CD14-positive monocyte (primary cell): ENCODE results near the gene TEC. TPM values are rescaled to one million over a fixed set of nuclear protein-coding genes. Genes with fewer than 3 reads are reported as not detected.

Source experiments
- DNase-seq, 3 donors: peaks; one replicate each; pipeline ENCODE4 v3.0.0-alpha.2; 2011 to 2022
- H2AFZ ChIP-seq: 2 replicates; pipeline ENCODE4 v1.6.0; 2012; ENCODE audit warnings: mild to moderate bottlenecking, low read depth, low read length, inconsistent platforms; ENCODE audit not compliant: insufficient read depth, poor library complexity, severe bottlenecking
- H3K27ac ChIP-seq, 2 donors: 1 replicate in 1 of 2; 2 replicates in 1 of 2; pipeline ENCODE4 v1.5.1; 2012 to 2013; ENCODE audit warnings: low read length in 2 of 2, control low read depth in 1 of 2, inconsistent platforms in 1 of 2, low read depth in 1 of 2, mild to moderate bottlenecking in 1 of 2
- H3K27me3 ChIP-seq, 2 donors: one replicate each; pipeline versions ENCODE4 v1.6.0 to v1.6.1; 2011 to 2013; ENCODE audit warnings: low read length in 2 of 2; ENCODE audit not compliant: control insufficient read depth in 2 of 2, insufficient read depth in 2 of 2
- H3K36me3 ChIP-seq, 2 donors: replicated peaks in 1 of 2; 1 replicate in 1 of 2; 2 replicates in 1 of 2; pipeline versions ENCODE4 v1.5.1 to v1.6.1; 2012 to 2013; ENCODE audit warnings: low read length in 2 of 2, control low read depth in 1 of 2, inconsistent platforms in 1 of 2, mild to moderate bottlenecking in 1 of 2; ENCODE audit not compliant: insufficient read depth in 2 of 2, control insufficient read depth in 1 of 2
- H3K4me1 ChIP-seq, 2 donors: 1 replicate in 1 of 2; 2 replicates in 1 of 2; pipeline versions ENCODE4 v1.5.1 to v1.6.1; 2012 to 2013; ENCODE audit warnings: low read length in 2 of 2, control low read depth in 1 of 2, inconsistent platforms in 1 of 2, mild to moderate bottlenecking in 1 of 2, moderate library complexity in 1 of 2; ENCODE audit not compliant: insufficient read depth in 2 of 2, control insufficient read depth in 1 of 2
- H3K4me2 ChIP-seq: replicated peaks from 2 replicates; pipeline ENCODE3; 2012; ENCODE audit warnings: low read length, moderate library complexity, mild to moderate bottlenecking; ENCODE audit not compliant: poor library complexity, severe bottlenecking; ENCODE audit errors: extremely low read depth
- H3K4me3 ChIP-seq, 3 experiments: fragments of 200-600 bp in 1 of 3; sonication (generic) in 1 of 3; replicated peaks in 1 of 3; 1 replicate in 2 of 3; 2 replicates in 1 of 3; pipeline ENCODE4 v1.5.1; 2011 to 2013; ENCODE audit warnings: low read length in 3 of 3, mild to moderate bottlenecking in 3 of 3, control low read depth in 2 of 3, low read depth in 2 of 3, inconsistent platforms in 1 of 3, moderate library complexity in 1 of 3
- H3K79me2 ChIP-seq: 2 replicates; pipeline ENCODE4 v1.6.0; 2012; ENCODE audit warnings: mild to moderate bottlenecking, control low read depth, inconsistent platforms, low read length, moderate library complexity; ENCODE audit not compliant: insufficient read depth
- H3K9ac ChIP-seq: 2 replicates; pipeline ENCODE4 v1.6.0; 2017; ENCODE audit warnings: low read length, mild to moderate bottlenecking; ENCODE audit not compliant: insufficient read depth, poor library complexity, severe bottlenecking
- H3K9me3 ChIP-seq, 2 donors: replicated peaks in 1 of 2; 1 replicate in 1 of 2; 2 replicates in 1 of 2; pipeline versions ENCODE4 v1.5.1 to v1.6.1; 2012 to 2013; ENCODE audit warnings: low read length in 2 of 2, control low read depth in 1 of 2; ENCODE audit not compliant: control insufficient read depth in 1 of 2, insufficient read depth in 1 of 2
- H4K20me1 ChIP-seq: 2 replicates; pipeline ENCODE4 v1.6.0; 2012; ENCODE audit warnings: mild to moderate bottlenecking, low read length, control low read depth, moderate library complexity; ENCODE audit not compliant: insufficient read depth
- H3K27ac Mint-ChIP-seq, 7 donors: one replicate each; pipeline ENCODE4 v1.8.0; 2020; ENCODE audit warnings: mild to moderate bottlenecking in 7 of 7, mixed read lengths in 7 of 7, moderate library complexity in 6 of 7, inconsistent platforms in 2 of 7
- H3K27me3 Mint-ChIP-seq, 3 donors: one replicate each; pipeline ENCODE4 v1.8.0; 2021 to 2022; ENCODE audit warnings: low read depth in 3 of 3, mild to moderate bottlenecking in 3 of 3, mixed read lengths in 3 of 3, moderate library complexity in 3 of 3, inconsistent platforms in 1 of 3
- H3K36me3 Mint-ChIP-seq, 2 donors: one replicate each; pipeline ENCODE4 v1.8.0; 2020; ENCODE audit warnings: mixed read lengths in 2 of 2, inconsistent platforms in 1 of 2, mild to moderate bottlenecking in 1 of 2
- H3K4me1 Mint-ChIP-seq: one replicate; pipeline ENCODE4 v1.8.0; 2020; ENCODE audit warnings: mild to moderate bottlenecking, mixed read lengths
- H3K4me3 Mint-ChIP-seq, 2 donors: one replicate each; pipeline ENCODE4 v1.8.0; 2020; ENCODE audit warnings: mild to moderate bottlenecking in 2 of 2, mixed read lengths in 2 of 2, moderate library complexity in 1 of 2
- H3K9me3 Mint-ChIP-seq, 7 donors: one replicate each; pipeline ENCODE4 v1.8.0; 2020 to 2022; ENCODE audit warnings: mixed read lengths in 7 of 7, mild to moderate bottlenecking in 6 of 7, moderate library complexity in 6 of 7, inconsistent platforms in 2 of 7
- CTCF ChIP-seq: fragments of 200-600 bp; IDR thresholded peaks from one replicate; pipeline ENCODE4 v1.8.0; 2022; ENCODE audit warnings: antibody characterized with exemption, mild to moderate bottlenecking
- WGBS: methylation state at CpG from one replicate; pipeline ENCODE4 v1.1.5; 2013; ENCODE audit warnings: missing lambda C conversion rate; ENCODE audit not compliant: insufficient coverage; 5-methylcytosine and 5-hydroxymethylcytosine counted together
- intact Hi-C, 2 donors: fragments of 100-400 bp; cut with micrococcal nuclease; formaldehyde crosslinking; loops; one replicate each; pipeline versions ENCODE4 v1.15.0 to v1.15.1; 2023
- polyA plus RNA-seq, 3 donors: library from polyadenylated mRNA; depleted of rRNA in 1 of 3; unstranded in 2 of 3; stranded (reverse) in 1 of 3; fragments of 300-500 nt in 2 of 3; fragments of >200 nt in 1 of 3; fragmentation: Illumina TruSeq in 2 of 3; gene quantifications; 1 replicate in 2 of 3; 2 replicates in 1 of 3; pipeline ENCODE4 v1.2.3, GENCODE V29; 2012 to 2021

The TEC gene
- polyA plus RNA-seq, 3 donors, result 0.30 to 2.5 (median 0.73) TPM

- Mint-ChIP-seq H3K4me3 (no peak overlapping the region), H3K27ac (peak overlapping the region in 1 of 7 donors; percentile 61), H3K36me3 (peaks cover 70 to 83% of the 10 kb centered on the region in 2 donors), H3K4me1 (peaks cover under 1% of the 10 kb centered on the region), H3K9me3 (peaks cover 6 to 14% (median 10%) of the 10 kb centered on the region in 7 donors), H3K27me3 (peaks cover 0 to 3% (median 1%) of the 10 kb centered on the region in 3 donors)
- intact Hi-C loops, result no loop called here
- 100% methylated on average over 1 of the region's 3 CpGs for WGBS
- Histone ChIP-seq H3K4me1 (no peaks in the 10 kb centered on the region), H3K36me3 (peaks cover 31 to 70% of the 10 kb centered on the region in 2 donors), H3K27me3 (no peaks in the 10 kb centered on the region), H3K4me3 (no peak overlapping the region), H4K20me1 (no peaks in the 10 kb centered on the region), H3K9me3 (peaks cover 3 to 22% of the 10 kb centered on the region in 2 donors), H3K27ac (no peak overlapping the region), H3K4me2 (no peak overlapping the region), H3K9ac (no peak overlapping the region), H2AFZ (no peak overlapping the region), H3K79me2 (no peaks in the 10 kb centered on the region)
- TF ChIP-seq CTCF, result no peak
- DNase-seq, result no peak
These were observed 112.4 kb downstream of the TEC start for GRCh38 chr4:48157271-48157670.

GRCh38 chr4:48156423-48156822, 113.2 kb downstream of the TEC start:
- WGBS, result no CpG with 5 or more reads among the region's 1 CpG
- Mint-ChIP-seq H3K4me1 (no peaks in the 10 kb centered on the region), H3K27ac (no peak overlapping the region), H3K4me3 (no peak overlapping the region), H3K9me3 (peaks cover 6 to 14% (median 10%) of the 10 kb centered on the region in 7 donors), H3K36me3 (peaks cover 63 to 79% of the 10 kb centered on the region in 2 donors), H3K27me3 (peaks cover 0 to 2% (median 1%) of the 10 kb centered on the region in 3 donors)
- Histone ChIP-seq H2AFZ (no peak overlapping the region), H3K4me2 (no peak overlapping the region), H3K79me2 (no peaks in the 10 kb centered on the region), H3K9me3 (peaks cover 3 to 22% of the 10 kb centered on the region in 2 donors), H3K4me3 (no peak overlapping the region), H3K27ac (no peak overlapping the region), H3K27me3 (no peaks in the 10 kb centered on the region), H3K36me3 (peaks cover 31 to 70% of the 10 kb centered on the region in 2 donors), H3K4me1 (no peaks in the 10 kb centered on the region), H3K9ac (no peak overlapping the region), H4K20me1 (no peaks in the 10 kb centered on the region)
- DNase-seq, result no peak
- TF ChIP-seq CTCF, result no peak
- intact Hi-C loops, result no loop called here
